Muscle of back (tissue), 11 donors: ENCODE data around the gene DEDD. TPM values are rescaled to one million over a fixed set of nuclear protein-coding genes. Genes with fewer than 3 reads are reported as not detected.
"Not testable (repeated sequence)": the region's sequence is repeated elsewhere in the genome, so short reads cannot be mapped to it uniquely, and the experiment has no call there.

Experiments used
- DNase-seq, 3 donors: peaks; one replicate each; pipeline versions ENCODE4 v3.0.0 to v3.0.0-alpha.2; 2013
- polyA plus RNA-seq, 10 donors: library from polyadenylated mRNA; unstranded; fragments of 120-200 nt; gene quantifications; one replicate each; pipeline ENCODE4 v1.2.1, GENCODE V29; 2013; ENCODE audit not compliant: insufficient read length in 10 of 10

DEDD gene
- polyA plus RNA-seq, 10 donors: 36.0 to 47.4 (median 44.5) TPM

DNA sequence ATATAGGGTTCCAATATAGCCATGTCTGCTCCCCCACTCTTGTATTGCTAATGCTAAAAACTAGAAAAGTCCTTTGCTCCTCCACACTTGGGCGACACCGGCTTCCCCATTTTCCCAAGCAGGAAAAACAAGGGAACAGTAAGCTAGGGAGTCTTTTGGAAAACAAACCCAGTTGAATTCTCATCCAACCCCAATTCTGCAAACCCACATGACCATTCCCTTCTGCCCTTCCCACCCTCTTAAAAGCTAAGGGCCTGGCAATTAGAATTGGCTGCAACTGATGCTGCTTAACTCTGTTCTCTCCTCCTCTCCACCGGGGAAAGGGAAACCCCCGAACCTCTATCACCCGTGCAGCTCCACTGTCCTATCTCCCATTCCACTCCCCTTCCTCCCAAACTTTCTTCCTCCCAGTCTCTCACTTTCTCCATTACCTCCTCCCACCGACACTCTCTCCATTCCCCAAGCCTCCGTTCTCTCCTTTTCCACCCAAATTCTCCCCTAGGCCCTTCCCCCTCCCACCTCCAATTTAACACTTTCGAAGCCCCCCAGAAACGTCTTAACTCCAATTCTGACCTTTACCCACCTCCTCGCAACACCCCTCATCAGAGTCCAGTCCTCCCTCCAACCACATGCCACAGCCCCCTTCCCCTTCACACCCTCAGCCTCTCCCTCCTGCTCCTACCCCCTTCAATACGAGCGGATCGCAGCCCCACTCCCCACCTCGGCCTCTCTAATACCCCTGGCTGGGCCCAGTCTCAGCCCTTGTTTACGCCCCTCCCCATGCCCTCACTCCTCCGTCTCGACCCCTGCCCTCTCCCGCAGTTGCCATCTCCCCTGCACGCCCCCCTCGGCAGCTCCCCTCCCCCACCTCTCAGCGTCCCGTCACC lies 701 bp downstream of the DEDD start:
- DNase-seq: peak; percentile 41 to 71 (median 55)

DNA sequence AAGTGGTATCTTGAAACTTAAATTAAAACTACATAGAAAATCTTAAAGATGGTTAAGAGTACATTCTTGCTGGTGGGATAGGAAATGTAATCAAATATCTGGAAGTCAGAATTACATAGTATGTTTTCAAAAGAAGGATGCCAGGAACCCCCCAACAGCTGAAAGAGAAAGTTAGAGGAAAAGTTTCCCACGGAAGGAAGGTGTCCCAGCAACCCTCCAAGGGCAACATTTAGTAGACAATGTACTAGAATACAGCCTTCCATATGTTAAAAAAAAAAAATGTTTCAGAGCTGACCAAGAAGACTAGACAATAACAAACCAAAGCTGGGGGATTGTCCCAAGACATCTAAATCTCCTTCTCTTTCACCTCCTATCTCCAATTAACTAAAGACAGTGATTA lies 2.2 kb downstream of the DEDD start:
- no peak for DNase-seq

DNA sequence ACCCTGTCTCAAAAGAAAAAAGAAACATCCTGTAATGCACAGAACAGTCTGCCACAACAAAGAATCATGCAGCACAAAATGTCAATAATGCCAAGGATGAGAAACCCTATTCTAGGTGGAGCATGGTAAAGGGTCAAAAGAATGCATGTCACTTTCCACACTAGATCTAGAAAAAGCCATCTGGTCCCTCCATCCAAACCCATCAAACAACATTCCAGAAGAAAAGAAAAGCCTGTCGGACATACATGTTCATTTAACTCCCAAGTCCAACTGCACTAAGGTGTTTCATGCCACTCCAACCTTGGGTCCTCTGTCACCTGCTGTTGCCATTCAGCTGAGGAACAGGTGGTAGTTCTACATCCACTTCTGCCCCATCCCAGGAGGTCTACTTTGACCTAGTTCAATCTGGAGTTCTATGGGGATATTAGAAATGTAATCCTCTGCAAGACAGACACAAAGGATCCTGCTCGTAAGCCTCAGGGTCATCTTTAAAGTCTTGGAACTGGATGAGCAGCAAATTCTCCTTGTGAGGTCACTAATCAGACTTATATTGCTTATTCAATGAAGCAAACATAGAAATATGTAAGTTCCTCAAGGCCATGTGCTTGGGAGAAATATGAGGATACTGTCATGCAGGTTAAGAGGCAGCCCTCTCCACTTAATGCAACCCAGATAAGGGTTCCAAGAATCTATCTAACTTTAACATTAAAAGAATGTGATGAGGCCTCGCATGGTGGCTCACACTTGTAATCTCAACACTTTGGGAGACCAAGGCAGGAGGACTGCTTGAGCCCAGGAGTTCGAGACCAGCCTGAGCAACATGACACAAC lies 3.7 kb downstream of the DEDD start:
- DNase-seq: peak in 1 of 3 donors; percentile 15

DNA sequence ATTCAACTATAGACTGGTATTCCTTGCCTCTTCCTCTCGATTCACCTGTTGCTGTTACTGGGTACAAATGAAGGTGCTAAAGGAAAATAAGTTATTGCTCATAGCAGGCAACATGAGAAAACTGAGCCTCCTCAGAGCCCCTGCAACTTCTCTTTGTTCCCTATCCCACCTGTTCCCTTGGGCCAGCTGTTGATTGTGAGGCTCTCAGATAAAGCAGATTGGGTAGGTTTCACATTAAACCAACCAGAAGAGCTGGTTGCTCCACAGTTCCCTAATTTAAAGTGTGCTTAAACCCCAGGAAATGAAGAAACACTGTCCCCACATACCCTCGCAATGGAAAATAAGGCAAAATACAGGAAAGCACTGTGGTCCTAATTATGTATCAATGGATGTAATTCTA lies 4.8 kb downstream of the DEDD start:
- DNase-seq: no peak

DNA sequence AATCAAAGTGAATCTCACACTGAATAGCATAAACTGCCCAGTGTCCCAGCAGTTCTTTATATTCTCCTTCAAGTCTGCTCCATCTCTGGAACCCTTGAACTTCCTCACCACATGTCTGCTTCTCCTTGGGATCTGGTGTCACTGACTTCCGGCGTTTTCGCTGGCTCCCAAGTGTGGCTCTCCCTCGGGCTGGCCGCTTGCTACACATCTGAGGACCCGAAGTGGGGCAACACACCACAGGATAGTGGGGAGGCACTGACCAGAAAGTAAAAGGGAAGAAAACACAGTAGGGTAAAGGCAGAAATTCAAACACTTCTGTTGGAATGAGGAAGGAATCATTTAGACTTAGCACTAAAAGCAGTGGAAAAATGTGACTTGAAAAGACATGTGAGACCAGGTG lies 9.5 kb downstream of the DEDD start:
- DNase-seq: no peak

DNA sequence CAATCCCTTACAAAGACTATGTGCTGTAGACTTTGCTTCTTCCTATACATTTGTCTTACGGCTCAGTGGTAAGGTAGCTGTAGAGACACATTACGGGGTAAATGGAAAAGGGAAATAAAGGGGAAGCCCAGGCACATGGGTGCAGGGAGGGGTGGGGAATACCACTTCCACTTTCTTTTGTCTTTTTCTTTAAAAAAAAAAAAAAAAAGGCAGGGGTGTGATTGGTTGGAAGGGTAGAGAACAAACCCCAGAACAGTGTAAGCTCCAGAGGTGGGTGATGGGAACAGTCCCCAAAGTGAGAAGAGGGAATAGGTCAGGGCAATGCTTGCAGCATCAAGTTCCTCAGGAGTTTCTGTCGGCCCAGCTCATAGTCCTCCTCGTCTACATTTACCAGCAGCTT lies 10.6 kb downstream of the DEDD start:
- peak in 1 of 3 donors; percentile 15 for DNase-seq

DNA sequence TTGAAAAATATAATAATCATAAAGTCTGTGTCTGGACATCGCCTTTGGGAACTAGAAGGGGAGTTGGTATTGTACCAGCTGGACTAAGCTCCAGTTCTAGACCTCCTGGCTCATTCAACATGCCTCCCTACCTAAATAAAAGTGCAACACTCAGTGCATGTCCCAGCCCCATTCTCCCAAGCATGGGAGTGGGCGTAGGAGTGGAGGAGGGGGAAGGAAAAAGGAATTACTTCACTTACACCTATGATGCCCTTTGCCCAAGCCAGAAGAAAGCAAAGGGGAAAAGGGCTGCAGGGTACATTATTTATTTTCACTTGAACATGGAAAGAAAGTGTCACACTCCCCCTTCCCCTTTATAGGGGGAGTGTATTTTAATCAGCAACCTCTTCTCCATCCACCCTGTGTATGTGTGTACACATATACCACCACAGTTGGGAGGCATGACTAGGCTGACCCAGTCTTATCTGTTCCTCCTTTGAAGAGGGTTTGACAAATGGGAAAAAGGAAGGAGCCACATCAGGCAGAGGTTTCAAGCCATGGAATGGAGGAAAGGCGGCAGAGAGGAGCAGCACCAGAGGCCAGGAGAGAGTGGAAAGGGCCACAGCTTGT lies 11.3 kb downstream of the DEDD start:
- no peak for DNase-seq

DNA sequence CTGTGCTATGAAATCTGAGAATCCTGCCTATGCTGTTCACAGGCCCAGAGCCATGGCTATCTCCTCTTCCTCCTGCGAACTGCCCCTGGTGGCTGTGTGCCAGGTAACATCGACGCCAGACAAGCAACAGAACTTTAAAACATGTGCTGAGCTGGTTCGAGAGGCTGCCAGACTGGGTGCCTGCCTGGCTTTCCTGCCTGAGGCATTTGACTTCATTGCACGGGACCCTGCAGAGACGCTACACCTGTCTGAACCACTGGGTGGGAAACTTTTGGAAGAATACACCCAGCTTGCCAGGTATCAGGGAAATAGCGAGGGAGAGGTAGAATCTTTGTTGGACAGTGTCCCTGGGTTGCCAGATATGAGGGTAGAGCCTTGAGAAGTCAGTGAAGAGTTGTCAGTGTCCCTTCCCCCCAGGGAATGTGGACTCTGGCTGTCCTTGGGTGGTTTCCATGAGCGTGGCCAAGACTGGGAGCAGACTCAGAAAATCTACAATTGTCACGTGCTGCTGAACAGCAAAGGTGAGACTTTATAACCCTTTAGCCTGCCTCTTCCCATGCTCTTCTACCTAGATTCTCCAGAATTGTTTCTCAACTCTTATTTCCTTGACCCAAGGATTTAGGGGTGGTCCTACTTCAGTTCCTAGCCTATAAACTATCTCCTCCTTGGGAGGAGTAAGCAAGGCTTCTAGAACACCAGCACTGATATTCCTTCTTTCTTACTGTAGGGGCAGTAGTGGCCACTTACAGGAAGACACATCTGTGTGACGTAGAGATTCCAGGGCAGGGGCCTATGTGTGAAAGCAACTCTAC lies 13.2 kb downstream of the DEDD start:
- peak in 2 of 3 donors; percentile 38 to 75 for DNase-seq

DNA sequence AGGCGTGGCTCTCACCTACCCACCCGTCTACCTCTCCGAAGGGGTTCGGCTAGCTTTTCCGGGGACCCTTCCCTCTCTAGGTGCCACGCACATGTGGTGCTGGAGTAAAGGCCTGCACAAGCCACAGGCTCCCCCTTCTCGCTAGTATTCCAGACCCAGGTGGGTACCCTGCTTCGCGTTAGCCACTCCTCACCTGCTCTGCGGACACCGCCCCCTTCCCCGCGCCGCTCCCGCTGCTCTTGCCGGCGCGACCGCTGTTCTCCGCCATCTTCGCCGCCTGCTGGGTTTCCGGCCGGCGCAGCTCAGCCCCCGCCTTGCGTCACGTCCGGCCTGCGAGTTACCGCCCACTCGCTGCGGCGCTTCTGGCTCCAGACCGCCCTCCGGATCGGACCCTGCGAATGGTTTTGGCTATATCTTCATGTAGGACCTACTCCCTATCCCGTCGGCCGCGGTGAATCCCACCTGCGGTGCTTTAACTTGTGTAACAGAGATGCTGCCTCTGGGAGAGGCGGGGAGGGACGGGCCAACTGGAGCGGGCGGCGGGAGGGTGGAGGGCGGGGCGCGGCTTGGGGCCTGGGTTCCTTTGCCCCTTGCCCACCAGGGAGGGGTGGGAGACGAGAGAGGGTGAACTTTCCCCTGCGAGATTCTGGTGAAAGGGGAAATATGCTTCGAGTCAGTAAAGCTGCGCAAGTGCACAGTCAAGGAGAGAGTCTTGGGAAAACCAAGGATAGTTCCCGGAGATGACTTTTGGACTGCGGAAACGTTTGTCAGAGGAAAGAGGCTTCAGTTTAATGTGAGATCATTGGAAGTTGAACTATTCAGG lies 14.5 kb downstream of the DEDD start, which contains the start of the genes NIT1 and PFDN2:
Gene NIT1 (plus strand): TSS at position 347 of the 823 bp plus-strand sequence. CDS start 72 bp downstream, at position 419.
Gene PFDN2 (minus strand): TSS at position 279 of the 823 bp plus-strand sequence. CDS start 11 bp downstream, at position 268.
- peak; percentile 76 to 97 (median 94) for DNase-seq

DNA sequence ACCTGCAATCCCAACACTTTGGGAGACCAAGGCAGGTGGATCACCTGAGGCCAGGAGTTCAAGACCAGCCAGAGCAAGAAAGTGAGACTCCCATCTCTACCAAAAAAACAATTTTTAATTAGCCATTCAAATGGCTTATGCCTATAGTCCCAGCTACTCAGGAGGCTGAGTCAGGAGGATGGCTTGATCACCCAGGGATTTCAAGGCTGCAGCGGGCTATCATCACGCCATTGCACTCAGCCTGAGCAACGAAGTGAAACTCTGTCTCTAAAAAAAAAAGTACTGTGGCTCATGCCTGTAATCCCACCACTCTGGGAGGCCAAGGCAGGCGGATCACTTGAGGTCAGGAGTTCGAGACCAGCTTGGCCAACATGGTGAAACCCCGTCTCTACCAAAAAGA lies 16.5 kb downstream of the DEDD start:
- not testable (repeated sequence) for DNase-seq

DNA sequence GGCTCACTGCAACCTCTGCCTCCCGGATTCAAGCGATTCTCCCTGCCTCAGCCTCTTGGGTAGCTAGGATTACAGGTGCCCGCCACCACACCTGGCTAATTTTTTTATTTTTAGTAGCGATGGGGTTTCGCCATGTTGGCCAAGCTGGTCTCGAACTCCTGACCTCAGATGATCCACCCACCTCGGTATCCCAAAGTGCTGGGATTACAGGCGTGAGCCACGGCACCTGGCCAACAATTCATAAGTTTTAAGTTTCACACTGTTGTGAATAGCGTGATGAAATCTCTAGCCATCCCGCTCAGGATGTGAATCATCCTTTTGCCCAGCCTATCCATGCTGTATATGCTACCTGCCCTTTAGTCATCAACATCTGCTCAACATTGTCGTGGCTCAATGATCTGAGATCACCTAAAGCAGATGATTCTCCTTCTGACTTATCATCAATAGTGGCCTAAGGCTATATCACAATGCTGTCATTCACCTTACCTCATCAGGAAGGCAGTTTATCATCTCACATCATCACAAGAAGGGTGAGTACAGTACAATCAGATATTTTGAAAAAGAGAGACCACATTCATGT lies 17.2 kb downstream of the DEDD start:
- no peak for DNase-seq

DNA sequence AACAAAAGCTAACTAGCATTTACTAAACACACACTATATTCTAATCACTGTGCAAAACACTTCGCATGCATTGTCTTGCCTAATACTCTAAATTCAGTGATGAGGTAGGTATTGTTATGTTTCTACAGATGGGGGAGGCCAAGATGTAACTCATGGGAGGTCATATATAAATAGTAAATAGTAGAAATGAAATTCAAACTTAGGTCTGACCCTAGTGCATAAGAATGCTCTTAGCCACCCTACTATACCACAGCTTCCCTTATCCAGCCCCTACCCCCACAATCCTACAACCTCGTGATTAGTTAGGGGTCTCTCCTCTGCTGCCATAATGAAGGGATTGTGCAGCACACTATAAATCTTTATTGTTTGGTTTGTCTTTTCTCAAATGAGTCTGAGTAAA lies 17.9 kb downstream of the DEDD start:
- no peak for DNase-seq

DNA sequence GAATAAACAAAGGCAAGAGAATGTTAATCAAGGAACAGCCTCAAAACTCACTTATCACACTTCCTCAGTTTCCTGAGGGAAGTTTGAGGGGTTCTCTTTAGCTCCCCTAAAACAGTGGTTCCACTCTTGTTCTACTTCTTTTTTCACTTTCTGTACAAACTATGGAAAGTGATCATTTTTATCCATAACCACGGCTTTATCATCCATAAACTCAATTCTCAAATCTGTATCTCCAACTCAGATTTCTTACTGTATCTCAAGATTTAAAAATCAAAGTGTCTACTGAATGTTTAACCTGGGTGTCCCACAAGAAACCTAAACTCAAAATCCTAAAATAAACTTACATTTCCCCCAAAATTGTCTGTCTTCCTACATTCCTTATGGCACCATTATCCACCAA lies 18.6 kb downstream of the DEDD start:
- DNase-seq: no peak

DNA sequence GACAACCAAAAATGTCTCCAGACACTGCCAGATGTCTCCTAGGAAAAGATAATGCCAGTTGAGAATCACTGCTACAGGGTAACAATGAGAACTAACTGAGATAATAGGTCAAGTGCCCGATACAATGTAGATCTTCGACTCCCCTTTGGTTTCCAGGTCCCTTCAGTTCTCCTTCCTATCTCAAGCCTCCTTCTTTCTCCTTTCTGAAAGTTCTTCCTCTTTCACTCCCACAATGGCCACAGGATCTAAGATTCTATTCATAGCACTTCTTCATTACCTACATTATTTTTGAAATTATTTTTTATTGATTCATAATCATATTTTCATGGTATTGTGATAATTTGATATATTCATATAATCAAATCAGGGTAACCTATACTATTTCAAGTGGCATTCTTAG lies 20.9 kb downstream of the DEDD start:
- DNase-seq: no peak

DNA sequence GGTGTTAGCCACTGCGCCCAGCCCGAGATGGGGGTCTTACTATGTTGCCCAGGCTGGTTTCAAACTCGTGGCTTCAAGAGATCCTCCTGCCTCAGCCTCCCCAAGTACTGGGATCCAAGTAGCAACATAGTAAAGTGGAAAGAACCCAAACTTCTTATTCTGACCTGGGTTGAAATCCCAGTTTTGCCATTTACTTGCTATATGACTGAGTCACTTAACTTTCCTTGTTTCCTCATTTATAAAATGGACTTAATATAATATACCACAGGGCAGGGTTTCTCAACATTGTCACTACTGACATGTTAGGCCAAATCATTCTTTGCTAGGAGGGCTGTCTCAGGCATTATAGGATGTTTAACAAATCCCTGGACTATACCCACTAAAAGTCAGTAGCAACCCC lies 21.4 kb downstream of the DEDD start:
- no peak for DNase-seq

DNA sequence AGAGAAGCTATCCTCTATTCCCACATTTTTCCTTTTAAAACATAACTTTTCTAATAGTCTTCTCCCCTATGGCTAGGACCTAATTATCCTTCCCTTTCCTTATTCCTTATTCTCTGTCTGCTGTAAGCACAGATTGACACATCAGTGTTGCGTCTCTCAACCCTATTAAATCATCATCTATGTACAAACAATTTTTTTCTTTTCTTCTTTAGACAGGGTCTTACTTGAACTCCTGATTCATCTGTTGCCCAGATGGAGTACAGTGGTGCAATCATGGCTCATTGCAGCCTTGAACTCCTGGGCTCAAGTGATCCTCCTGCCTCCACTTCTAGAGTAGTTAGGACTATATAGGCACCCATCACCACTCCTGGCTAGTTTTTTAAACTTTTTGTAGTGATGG lies 26.0 kb downstream of the DEDD start:
- no peak for DNase-seq

DNA sequence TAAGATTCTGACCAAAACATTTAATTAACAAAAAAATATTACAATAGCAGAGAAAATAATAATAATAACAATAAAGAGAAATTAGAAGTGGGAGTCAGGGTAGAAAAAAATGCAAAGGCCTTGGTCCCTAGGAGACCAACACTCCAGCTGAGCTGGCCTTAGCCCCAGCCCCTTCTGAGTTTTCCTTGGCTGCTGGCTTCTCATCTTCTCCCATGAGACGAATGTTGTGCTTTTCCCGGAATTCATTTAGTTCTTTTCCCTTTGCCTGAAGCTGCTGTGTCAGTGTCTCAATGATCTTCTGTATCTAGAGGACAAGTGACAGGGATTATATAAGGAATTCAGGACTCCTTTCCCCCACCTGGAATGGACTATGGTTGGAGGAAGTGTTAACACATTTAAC lies 31.9 kb downstream of the DEDD start:
- DNase-seq: peak in 2 of 3 donors; percentile 29 to 40

DNA sequence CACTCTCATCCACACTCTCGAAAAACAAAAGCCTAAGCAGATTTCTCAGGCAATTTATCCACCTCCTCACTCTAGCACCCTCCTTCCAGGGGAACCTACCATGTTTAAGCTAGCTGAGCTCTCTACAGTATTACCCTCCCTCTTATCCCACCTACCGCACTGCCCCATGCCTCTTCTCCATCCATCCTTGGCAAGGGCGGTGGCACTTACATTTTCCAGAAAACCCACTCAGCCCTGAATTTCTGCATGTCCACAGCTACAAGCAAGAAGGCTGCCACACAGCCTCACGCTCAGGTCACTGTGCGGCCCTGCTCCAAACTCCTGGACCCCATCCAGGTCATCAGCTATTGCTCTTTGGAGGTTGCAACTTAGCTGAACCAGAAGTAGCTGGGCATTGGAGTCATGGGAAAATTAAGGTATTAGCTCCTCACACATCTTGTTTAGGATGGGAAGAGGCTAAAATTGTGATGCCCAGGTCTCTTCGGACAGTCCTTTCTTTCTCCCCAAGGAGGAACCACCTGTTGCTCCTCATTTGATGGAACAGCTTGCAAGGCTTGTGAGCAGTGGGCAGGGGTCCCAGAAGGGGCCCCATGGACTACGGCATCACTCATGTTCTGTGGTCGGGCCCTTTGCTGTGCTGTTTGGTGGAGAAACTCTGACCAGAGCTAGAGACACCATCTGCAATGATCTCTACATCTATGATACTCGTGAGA lies 33.2 kb downstream of the DEDD start:
- no peak for DNase-seq
